ENCODE results near the gene HNRNPDL. TPM values are rescaled to one million over a fixed set of nuclear protein-coding genes. Genes with fewer than 3 reads are reported as not detected.

HNRNPDL gene
- total and polyA plus RNA-seq, 2 of the 13 experiments (the other 11 are each of a cell fraction or from before 2014, with no cell fraction given): 167 to 414 TPM

DNA sequence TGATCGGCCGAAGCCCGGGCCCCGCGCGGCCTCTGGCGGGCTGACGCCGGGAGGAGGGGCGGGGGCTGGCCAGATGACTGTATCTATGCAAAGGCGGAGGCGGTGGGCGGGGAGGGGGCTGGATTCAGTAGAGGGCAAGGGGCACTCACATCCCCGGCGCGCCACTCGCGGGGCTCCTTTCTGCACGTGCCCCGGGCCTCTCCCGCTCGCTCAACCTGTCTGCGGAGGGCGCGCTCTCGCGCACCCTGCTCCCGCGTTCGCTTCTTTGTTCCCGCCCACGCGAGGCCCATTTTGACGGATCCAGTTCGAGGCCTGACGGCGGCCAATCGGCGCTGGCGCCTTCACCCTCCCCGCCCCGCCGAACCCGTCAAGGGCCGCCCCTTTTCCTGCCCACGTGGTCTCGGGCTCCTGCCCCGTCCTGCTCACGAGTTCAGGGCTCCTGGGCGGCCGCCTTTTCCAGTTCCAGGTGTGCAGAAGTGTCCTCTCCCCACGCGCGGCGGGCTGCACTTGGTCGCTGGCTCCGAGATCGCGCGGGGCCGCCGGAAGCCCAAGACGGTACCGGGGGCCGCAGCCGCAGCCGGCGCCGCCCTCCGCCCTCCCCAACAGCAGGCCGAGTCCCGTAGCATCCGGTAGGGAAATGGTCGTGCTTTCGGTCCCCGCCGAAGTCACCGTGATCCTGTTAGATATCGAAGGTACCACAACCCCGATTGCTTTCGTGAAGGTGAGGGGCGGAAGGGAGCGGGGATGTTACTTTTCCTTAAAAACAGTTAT, at the start of gene HNRNPDL, which contains the start of gene ENOPH1 (continued):
- TF ChIP-seq MYC (CRISPR knock-in tag; IDR thresholded peaks at IDR 0.05; ENCODE audit: borderline replicate concordance): peak; percentile 95
- 0 out of 2 replicates have a peak, but pooled peaks have one; percentile 64 for TF ChIP-seq ZNF343 (CRISPR knock-in tag; IDR thresholded peaks at IDR 0.05)
- peak; percentile 36; the same call in 1 of the 2 replicates for TF ChIP-seq ZFP41 (CRISPR knock-in tag; IDR thresholded peaks at IDR 0.05; ENCODE audit: borderline replicate concordance)
- peak; percentile 34; the same call in 1 of the 2 replicates for TF ChIP-seq KAT8 (CRISPR knock-in tag; IDR thresholded peaks at IDR 0.05)
- TF ChIP-seq ZNF703 (CRISPR knock-in tag; IDR thresholded peaks at IDR 0.05; ENCODE audit: borderline replicate concordance): no peak
- TF ChIP-seq ZNF781 (CRISPR knock-in tag; IDR thresholded peaks at IDR 0.05; ENCODE audit: borderline replicate concordance, not compliant biosample characterization): peak; percentile 87
- no peak for TF ChIP-seq ZNF282 (IDR thresholded peaks at IDR 0.05; ENCODE audit: partially characterized antibody)
- TF ChIP-seq, protein P1, sequence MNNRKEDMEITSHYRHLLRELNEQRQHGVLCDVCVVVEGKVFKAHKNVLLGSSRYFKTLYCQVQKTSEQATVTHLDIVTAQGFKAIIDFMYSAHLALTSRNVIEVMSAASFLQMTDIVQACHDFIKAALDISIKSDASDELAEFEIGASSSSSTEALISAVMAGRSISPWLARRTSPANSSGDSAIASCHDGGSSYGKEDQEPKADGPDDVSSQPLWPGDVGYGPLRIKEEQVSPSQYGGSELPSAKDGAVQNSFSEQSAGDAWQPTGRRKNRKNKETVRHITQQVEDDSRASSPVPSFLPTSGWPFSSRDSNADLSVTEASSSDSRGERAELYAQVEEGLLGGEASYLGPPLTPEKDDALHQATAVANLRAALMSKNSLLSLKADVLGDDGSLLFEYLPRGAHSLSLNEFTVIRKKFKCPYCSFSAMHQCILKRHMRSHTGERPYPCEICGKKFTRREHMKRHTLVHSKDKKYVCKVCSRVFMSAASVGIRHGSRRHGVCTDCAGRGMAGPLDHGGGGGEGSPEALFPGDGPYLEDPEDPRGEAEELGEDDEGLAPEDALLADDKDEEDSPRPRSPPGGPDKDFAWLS (CRISPR knock-in tag; IDR thresholded peaks at IDR 0.05; ENCODE audit: borderline replicate concordance): peak; percentile 79; the same call in 1 of the 2 replicates
- peak; percentile 31; the same call in 1 of the 2 replicates for TF ChIP-seq ARHGAP35 (CRISPR knock-in tag; IDR thresholded peaks at IDR 0.05; ENCODE audit: borderline replicate concordance)
- peak; percentile 86; the same call in 1 of the 2 replicates for TF ChIP-seq ZNF354B (CRISPR knock-in tag; IDR thresholded peaks at IDR 0.05)
- TF ChIP-seq, protein P2, sequence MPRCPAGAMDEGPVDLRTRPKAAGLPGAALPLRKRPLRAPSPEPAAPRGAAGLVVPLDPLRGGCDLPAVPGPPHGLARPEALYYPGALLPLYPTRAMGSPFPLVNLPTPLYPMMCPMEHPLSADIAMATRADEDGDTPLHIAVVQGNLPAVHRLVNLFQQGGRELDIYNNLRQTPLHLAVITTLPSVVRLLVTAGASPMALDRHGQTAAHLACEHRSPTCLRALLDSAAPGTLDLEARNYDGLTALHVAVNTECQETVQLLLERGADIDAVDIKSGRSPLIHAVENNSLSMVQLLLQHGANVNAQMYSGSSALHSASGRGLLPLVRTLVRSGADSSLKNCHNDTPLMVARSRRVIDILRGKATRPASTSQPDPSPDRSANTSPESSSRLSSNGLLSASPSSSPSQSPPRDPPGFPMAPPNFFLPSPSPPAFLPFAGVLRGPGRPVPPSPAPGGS (CRISPR knock-in tag; IDR thresholded peaks at IDR 0.05): peak; percentile 74; the same call in 1 of the 2 replicates
- TF ChIP-seq, protein P3, sequence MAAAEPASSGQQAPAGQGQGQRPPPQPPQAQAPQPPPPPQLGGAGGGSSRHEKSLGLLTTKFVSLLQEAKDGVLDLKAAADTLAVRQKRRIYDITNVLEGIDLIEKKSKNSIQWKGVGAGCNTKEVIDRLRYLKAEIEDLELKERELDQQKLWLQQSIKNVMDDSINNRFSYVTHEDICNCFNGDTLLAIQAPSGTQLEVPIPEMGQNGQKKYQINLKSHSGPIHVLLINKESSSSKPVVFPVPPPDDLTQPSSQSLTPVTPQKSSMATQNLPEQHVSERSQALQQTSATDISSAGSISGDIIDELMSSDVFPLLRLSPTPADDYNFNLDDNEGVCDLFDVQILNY (CRISPR knock-in tag; conservative IDR thresholded peaks at IDR 0.05): peak; percentile 88
- TF ChIP-seq MXD4 (CRISPR knock-in tag; IDR thresholded peaks at IDR 0.05): peak; percentile 97
- TF ChIP-seq SNAPC2 (CRISPR knock-in tag; IDR thresholded peaks at IDR 0.05): peak; percentile 93
- no peak for TF ChIP-seq TAF15 (IDR thresholded peaks at IDR 0.05; ENCODE audit: low read depth, low read length, poor library complexity, severe bottlenecking)
- TF ChIP-seq, protein P4, sequence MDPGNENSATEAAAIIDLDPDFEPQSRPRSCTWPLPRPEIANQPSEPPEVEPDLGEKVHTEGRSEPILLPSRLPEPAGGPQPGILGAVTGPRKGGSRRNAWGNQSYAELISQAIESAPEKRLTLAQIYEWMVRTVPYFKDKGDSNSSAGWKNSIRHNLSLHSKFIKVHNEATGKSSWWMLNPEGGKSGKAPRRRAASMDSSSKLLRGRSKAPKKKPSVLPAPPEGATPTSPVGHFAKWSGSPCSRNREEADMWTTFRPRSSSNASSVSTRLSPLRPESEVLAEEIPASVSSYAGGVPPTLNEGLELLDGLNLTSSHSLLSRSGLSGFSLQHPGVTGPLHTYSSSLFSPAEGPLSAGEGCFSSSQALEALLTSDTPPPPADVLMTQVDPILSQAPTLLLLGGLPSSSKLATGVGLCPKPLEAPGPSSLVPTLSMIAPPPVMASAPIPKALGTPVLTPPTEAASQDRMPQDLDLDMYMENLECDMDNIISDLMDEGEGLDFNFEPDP (CRISPR knock-in tag; conservative IDR thresholded peaks at IDR 0.05): 0 out of 2 replicates have a peak, but pooled peaks have one; percentile 89
- TF ChIP-seq KDM1A (CRISPR knock-in tag; IDR thresholded peaks at IDR 0.05): 0 out of 2 replicates have a peak, but pooled peaks have one; percentile 7
- TF ChIP-seq ZNF143 (CRISPR knock-in tag; IDR thresholded peaks at IDR 0.05): peak; percentile 31; the same call in 1 of the 2 replicates
- TF ChIP-seq ZNF850 (CRISPR knock-in tag; conservative IDR thresholded peaks at IDR 0.05): 0 out of 2 replicates have a peak, but pooled peaks have one; percentile 59
- TF ChIP-seq ZNF12 (CRISPR knock-in tag; IDR thresholded peaks at IDR 0.05): peak; percentile 58
- TF ChIP-seq NONO (IDR thresholded peaks at IDR 0.05): no peak
- TF ChIP-seq NONO (CRISPR knock-in tag; conservative IDR thresholded peaks at IDR 0.05): peak; percentile 94
- 0 out of 2 replicates have a peak, but pooled peaks have one; percentile 72 for TF ChIP-seq TP53 (CRISPR knock-in tag; conservative IDR thresholded peaks at IDR 0.05)
- TF ChIP-seq ZNF879 (CRISPR knock-in tag; IDR thresholded peaks at IDR 0.05): peak; percentile 78; the same call in 1 of the 2 replicates
